ENCODE results near the gene KIF21A.

- no peak for TF ChIP-seq POLR2A (IDR thresholded peaks at IDR 0.05; ENCODE audit: low read depth, low read length)
- no peak for TF ChIP-seq CTCF (IDR thresholded peaks at IDR 0.05; ENCODE audit: extremely low read depth in 1 of 2, insufficient read depth in 1 of 2, low read depth in 1 of 2, low read length in 2 of 2)
- TF ChIP-seq POLR2AphosphoS5 (IDR thresholded peaks at IDR 0.05; ENCODE audit: insufficient read depth, low read depth, low read length), result no peak
- TF ChIP-seq EZH2 (IDR thresholded peaks at IDR 0.05; ENCODE audit: borderline replicate concordance, low read depth, low read length, severe bottlenecking), result no peak
- no peak for TF ChIP-seq MAX (IDR thresholded peaks at IDR 0.05; ENCODE audit: insufficient read depth, insufficient read length)
- TF ChIP-seq JUN (IDR thresholded peaks at IDR 0.05; ENCODE audit: borderline replicate concordance, insufficient read depth, insufficient read length, low read depth), result no peak
- no peak for TF ChIP-seq MYC (IDR thresholded peaks at IDR 0.05; ENCODE audit: low read depth, low read length)
- no peak for TF ChIP-seq GATA2 (IDR thresholded peaks at IDR 0.05; ENCODE audit: insufficient read depth, insufficient read length, low read depth, low read length)
Observed at GRCh38 chr12:39389399-39390150, 53.3 kb downstream of the KIF21A start.

Data from endothelial cell of umbilical vein (primary cell).